Stromal cell of bone marrow (primary cell): ENCODE measurements around the gene RRP9.
"Not testable (repeated sequence)": the region's sequence is repeated elsewhere in the genome, so short reads cannot be mapped to it uniquely, and the experiment has no call there.

ENCODE experiments used
- DNase-seq: peaks from one replicate; pipeline ENCODE4 v3.0.0-alpha.2; 2012; ENCODE audit warnings: low read depth

Gene RRP9

GRCh38 chr3:51938780-51939425 lies 2.8 kb downstream of the RRP9 start:
- no peak for DNase-seq

- no peak for DNase-seq
These were observed 3.9 kb downstream of the RRP9 start for GRCh38 chr3:51937611-51938450.

GRCh38 chr3:51937014-51937413 lies 4.7 kb downstream of the RRP9 start:
- peak; percentile 3 for DNase-seq

- DNase-seq: no peak
These were observed 5.6 kb downstream of the RRP9 start for GRCh38 chr3:51935886-51936755.

GRCh38 chr3:51934991-51935885 lies 6.5 kb downstream of the RRP9 start:
- DNase-seq: no peak

- DNase-seq: no peak
These were observed 7.4 kb downstream of the RRP9 start for GRCh38 chr3:51934139-51934850.

GRCh38 chr3:51933471-51934138 lies 8.1 kb downstream of the RRP9 start:
- no peak for DNase-seq

GRCh38 chr3:51932471-51933370 lies 9.0 kb downstream of the RRP9 start:
- DNase-seq: no peak

- no peak for DNase-seq
These were observed 9.9 kb downstream of the RRP9 start for GRCh38 chr3:51931756-51932155.

GRCh38 chr3:51930439-51930838 lies 11.3 kb downstream of the RRP9 start:
- no peak for DNase-seq

- no peak for DNase-seq
These were observed 12.2 kb downstream of the RRP9 start for GRCh38 chr3:51929420-51930003.

GRCh38 chr3:51928981-51929380 lies 12.7 kb downstream of the RRP9 start:
- DNase-seq: not testable (repeated sequence)

- no peak for DNase-seq
These were observed 13.3 kb downstream of the RRP9 start for GRCh38 chr3:51928438-51928837.

- no peak for DNase-seq
These were observed 14.4 kb downstream of the RRP9 start for GRCh38 chr3:51927061-51927977.

GRCh38 chr3:51921081-51921578 lies 20.6 kb downstream of the RRP9 start:
- DNase-seq: no peak

GRCh38 chr3:51916418-51916817 lies 25.3 kb downstream of the RRP9 start:
- DNase-seq: peak; percentile 13

- DNase-seq: no peak
These were observed 33.7 kb downstream of the RRP9 start for GRCh38 chr3:51908026-51908425.
